Retinal pigment epithelial cell (primary cell): Measurements from ENCODE around the gene DUSP3.

Source experiments
- DNase-seq: peaks from one replicate; pipeline ENCODE4 v3.0.0-alpha.2; 2010; ENCODE audit warnings: low read depth
- H3K4me3 ChIP-seq: 2 replicates; pipeline ENCODE4 v1.5.1; 2011; ENCODE audit warnings: mild to moderate bottlenecking, low read length, control low read depth, moderate library complexity
- CTCF ChIP-seq: conservative IDR thresholded peaks from 2 replicates; pipeline ENCODE4 v1.5.1; 2011; ENCODE audit warnings: low read depth, low read length, control low read depth, inconsistent platforms

DUSP3 gene

DNA sequence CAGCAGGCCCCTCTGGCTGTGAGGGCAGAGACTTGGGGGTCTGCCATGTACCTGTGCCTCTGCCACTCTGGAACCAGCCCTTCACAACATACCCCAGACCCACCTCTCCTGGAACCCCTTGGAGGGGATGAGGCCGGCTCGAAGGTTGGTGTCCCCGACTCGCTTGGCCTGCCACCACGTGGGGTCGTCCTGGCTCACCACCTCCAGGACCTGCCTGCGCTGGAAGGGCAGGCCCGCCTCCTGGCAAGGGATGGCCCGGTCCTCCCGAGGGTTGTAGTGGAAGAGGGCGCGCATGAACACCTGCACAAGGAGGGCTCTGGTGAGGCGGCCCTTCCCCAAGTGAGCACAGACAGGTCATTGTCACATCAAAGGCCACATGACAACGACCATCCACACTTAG lies 42.0 kb upstream of the DUSP3 start:
- H3K4me3 ChIP-seq, result no peak overlapping the region
- TF ChIP-seq CTCF, result no peak
- no peak for DNase-seq

DNA sequence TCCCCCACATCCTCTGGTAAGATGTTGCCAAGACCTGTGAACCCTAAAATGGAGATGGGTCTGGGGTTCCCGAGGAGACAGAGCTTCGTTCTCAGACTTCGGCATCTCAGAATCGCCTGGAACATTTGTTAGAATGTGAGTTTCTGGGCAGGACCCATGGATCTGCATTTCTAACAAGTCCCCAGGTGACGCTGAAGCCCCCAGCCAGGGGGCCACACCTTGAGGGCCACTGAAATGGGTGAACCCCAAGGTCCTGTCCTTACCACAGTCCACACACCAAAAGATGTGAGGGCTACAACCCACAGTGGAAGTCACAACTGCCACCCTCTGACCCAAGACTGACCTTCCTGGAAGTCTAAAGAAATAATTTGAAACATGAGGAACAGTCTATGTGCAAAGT lies 40.2 kb upstream of the DUSP3 start:
- no peak for DNase-seq
- no peak for TF ChIP-seq CTCF
- no peak overlapping the region for H3K4me3 ChIP-seq

DNA sequence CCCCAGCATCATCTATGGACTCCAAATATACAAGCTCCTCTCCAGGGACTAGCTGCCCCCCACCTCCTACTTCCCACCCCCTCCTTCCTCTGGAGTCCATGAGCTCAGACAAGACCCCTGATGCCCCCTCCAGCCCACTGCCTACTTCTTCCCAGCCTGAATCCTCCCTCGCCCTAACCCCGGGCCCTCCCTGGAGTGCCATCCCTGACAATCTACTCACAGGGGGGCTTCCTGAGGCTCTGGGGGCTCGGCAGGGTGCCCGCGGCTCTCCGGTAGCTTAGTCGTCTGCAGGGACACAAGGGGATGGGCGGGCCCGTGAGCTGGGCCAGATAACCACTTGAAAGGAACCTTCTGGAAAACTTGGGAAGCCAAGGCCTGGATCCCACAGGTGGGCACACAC lies 39.0 kb upstream of the DUSP3 start:
- TF ChIP-seq CTCF, result no peak
- no peak for DNase-seq
- H3K4me3 ChIP-seq, result no peak overlapping the region

GRCh38 chr17:43816336-43817320 lies 37.9 kb upstream of the DUSP3 start:
- H3K4me3 ChIP-seq, result no peak overlapping the region
- no peak for TF ChIP-seq CTCF
- no peak for DNase-seq

DNA sequence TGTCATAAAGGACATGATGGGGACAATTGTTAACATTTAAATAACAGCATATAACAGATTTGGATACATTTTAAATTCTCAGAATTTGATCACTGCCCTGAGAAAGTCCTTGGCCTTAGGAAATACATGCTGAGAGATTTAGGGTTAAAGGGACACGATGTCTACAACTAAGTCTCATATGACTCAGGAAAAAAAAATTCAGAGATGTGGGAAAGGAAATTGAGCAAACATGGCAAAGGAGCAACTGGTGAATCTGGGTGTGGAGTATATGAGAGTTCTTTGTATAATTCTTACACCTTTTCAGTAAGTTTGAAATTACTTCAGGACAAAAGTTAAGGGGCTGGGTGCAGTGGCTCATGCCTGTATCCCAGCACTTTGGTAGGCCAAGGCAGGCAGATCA lies 35.9 kb upstream of the DUSP3 start:
- no peak for TF ChIP-seq CTCF
- peak; percentile 52 for DNase-seq
- H3K4me3 ChIP-seq, result no peak overlapping the region

DNA sequence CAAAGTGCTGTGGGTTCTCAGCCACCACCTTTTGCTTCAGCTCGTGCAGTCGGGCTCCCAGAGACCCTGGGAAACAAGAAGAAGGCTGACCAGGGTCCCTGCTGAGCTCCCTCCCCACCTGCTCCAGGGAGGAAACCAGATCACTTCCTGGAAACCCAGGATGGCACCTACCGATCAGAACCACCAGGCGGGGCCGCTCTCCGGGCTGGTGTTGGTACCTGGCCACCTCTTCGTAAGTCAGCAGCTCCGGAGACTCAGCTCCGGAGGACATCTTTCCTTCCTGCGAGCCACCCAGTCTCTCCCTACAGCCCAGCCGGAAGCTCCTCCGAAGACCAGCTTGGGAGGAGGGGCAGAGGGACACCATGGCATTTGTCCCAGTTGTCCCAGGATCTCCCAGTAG lies 35.2 kb upstream of the DUSP3 start:
- no peak for TF ChIP-seq CTCF
- H3K4me3 ChIP-seq, result no peak overlapping the region
- no peak for DNase-seq

DNA sequence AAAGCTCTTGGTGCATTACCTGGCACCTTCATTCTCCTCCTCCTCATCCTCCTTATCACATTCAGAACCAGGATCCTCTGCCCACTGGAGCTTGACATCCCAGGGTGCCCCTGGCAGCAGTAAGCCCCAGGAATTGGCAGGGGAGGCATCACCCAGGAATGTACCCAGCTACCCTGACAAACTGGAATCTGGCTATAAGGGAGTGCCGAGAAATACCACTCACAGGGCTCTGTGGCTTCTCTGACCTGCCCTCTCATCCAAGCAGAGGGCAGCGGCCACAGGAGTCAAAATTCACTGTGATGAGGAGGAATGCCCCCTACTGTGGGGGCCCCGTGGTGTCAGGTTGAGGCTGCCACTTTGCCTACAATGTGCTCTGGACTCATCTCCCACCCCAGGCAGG lies 34.6 kb upstream of the DUSP3 start:
- no peak for DNase-seq
- no peak for TF ChIP-seq CTCF
- H3K4me3 ChIP-seq, result no peak overlapping the region
